ENCODE measurements around the gene YBX1.
"Not testable (repeated sequence)": the region's sequence is repeated elsewhere in the genome, so short reads cannot be mapped to it uniquely, and the experiment has no call there.

YBX1 gene

GRCh38 chr1:42703888-42704464 lies 21.8 kb downstream of the YBX1 start:
- TF ChIP-seq CTCF (IDR thresholded peaks at IDR 0.05; ENCODE audit: low read depth, low read length): no peak
- DNase-seq (ENCODE audit: extremely low read depth, low read depth): no peak

GRCh38 chr1:42712808-42713207 lies 30.6 kb downstream of the YBX1 start:
- DNase-seq (ENCODE audit: extremely low read depth, low read depth): not testable (repeated sequence)

GRCh38 chr1:42713293-42713692 lies 31.1 kb downstream of the YBX1 start:
- no peak for DNase-seq (ENCODE audit: extremely low read depth, low read depth)
- no peak for TF ChIP-seq CTCF (IDR thresholded peaks at IDR 0.05; ENCODE audit: low read depth, low read length)

- not testable (repeated sequence) for DNase-seq (ENCODE audit: extremely low read depth, low read depth)
Observed at GRCh38 chr1:42714441-42714840, 32.2 kb downstream of the YBX1 start.

- TF ChIP-seq CTCF (IDR thresholded peaks at IDR 0.05; ENCODE audit: low read depth, low read length): no peak
Observed at GRCh38 chr1:42720868-42721267, 38.6 kb downstream of the YBX1 start.

GRCh38 chr1:42721926-42722325 lies 39.7 kb downstream of the YBX1 start:
- TF ChIP-seq CTCF (IDR thresholded peaks at IDR 0.05; ENCODE audit: low read depth, low read length): no peak
- no peak for DNase-seq (ENCODE audit: extremely low read depth, low read depth)

More at GRCh38 chr1:42720868-42721267, 38.6 kb downstream of the YBX1 start:
- DNase-seq (ENCODE audit: extremely low read depth, low read depth): no peak

GRCh38 chr1:42722403-42722802 lies 40.2 kb downstream of the YBX1 start:
- not testable (repeated sequence) for DNase-seq (ENCODE audit: extremely low read depth, low read depth)

- no peak for DNase-seq (ENCODE audit: extremely low read depth, low read depth)
- TF ChIP-seq CTCF (IDR thresholded peaks at IDR 0.05; ENCODE audit: low read depth, low read length): no peak
Observed at GRCh38 chr1:42723511-42723910, 41.3 kb downstream of the YBX1 start.

GRCh38 chr1:42725820-42726219 lies 43.6 kb downstream of the YBX1 start:
- DNase-seq (ENCODE audit: extremely low read depth, low read depth): not testable (repeated sequence)

- TF ChIP-seq CTCF (IDR thresholded peaks at IDR 0.05; ENCODE audit: low read depth, low read length): no peak
- no peak for DNase-seq (ENCODE audit: extremely low read depth, low read depth)
Observed at GRCh38 chr1:42730002-42730401, 47.8 kb downstream of the YBX1 start.
